Neuronal stem cell (in vitro differentiated cells): ENCODE measurements around the gene INTS2.

Experiments
- DNase-seq: peaks from one replicate; pipeline ENCODE4 v3.0.0-alpha.2; 2013; ENCODE audit warnings: low spot score
- H2AFZ ChIP-seq: one replicate; pipeline ENCODE4 v1.6.1; 2013; ENCODE audit warnings: mild to moderate bottlenecking, low read length, inconsistent platforms
- H2AK5ac ChIP-seq: 2 replicates; pipeline ENCODE4 v1.6.1; 2013; ENCODE audit warnings: low read depth, mild to moderate bottlenecking, inconsistent platforms, low read length, moderate library complexity, mixed read lengths
- H2BK120ac ChIP-seq: 2 replicates; pipeline ENCODE4 v1.6.1; 2013; ENCODE audit warnings: low read depth, mild to moderate bottlenecking, inconsistent platforms, low read length, moderate library complexity, mixed read lengths
- H2BK12ac ChIP-seq: one replicate; pipeline ENCODE4 v1.6.1; 2013; ENCODE audit warnings: low read length, inconsistent platforms
- H2BK15ac ChIP-seq: 2 replicates; pipeline ENCODE4 v1.6.1; 2013; ENCODE audit warnings: mild to moderate bottlenecking, low read length, inconsistent platforms, mixed read lengths
- H2BK5ac ChIP-seq: one replicate; pipeline ENCODE4 v1.6.1; 2013; ENCODE audit warnings: inconsistent platforms, mild to moderate bottlenecking, low read length, moderate library complexity
- H3K14ac ChIP-seq: one replicate; pipeline ENCODE4 v1.6.1; 2013; ENCODE audit warnings: low read length, inconsistent platforms
- H3K18ac ChIP-seq: 2 replicates; pipeline ENCODE4 v1.6.1; 2013; ENCODE audit warnings: low read length, inconsistent platforms
- H3K23ac ChIP-seq: 2 replicates; pipeline ENCODE4 v1.6.1; 2013; ENCODE audit warnings: low read depth, mild to moderate bottlenecking, mixed read lengths, low read length, inconsistent platforms; ENCODE audit not compliant: poor library complexity
- H3K27ac ChIP-seq: replicated peaks from 3 replicates; pipeline ENCODE4 v1.5.1; 2013; ENCODE audit warnings: low read length, inconsistent platforms
- H3K27me3 ChIP-seq, 3 experiments: 2 replicates each; pipeline ENCODE4 v1.6.1; 2013; ENCODE audit warnings: low read length in 3 of 3, mild to moderate bottlenecking in 2 of 3, inconsistent platforms in 1 of 3, low read depth in 1 of 3, mixed read lengths in 1 of 3, moderate library complexity in 1 of 3; ENCODE audit not compliant: control insufficient read depth in 3 of 3, insufficient read depth in 3 of 3
- H3K36me3 ChIP-seq, 2 donors: replicated peaks in 1 of 2; 2 replicates each; pipeline ENCODE4 v1.6.1; 2013; ENCODE audit warnings: low read length in 2 of 2; ENCODE audit not compliant: control insufficient read depth in 2 of 2, insufficient read depth in 2 of 2
- H3K4ac ChIP-seq: 2 replicates; pipeline ENCODE4 v1.6.1; 2013; ENCODE audit warnings: inconsistent platforms, mild to moderate bottlenecking, low read length, moderate library complexity
- H3K4me1 ChIP-seq, 2 donors: 1 replicate in 1 of 2; 2 replicates in 1 of 2; pipeline ENCODE4 v1.6.1; 2013; ENCODE audit warnings: low read length in 2 of 2, low read depth in 1 of 2; ENCODE audit not compliant: control insufficient read depth in 2 of 2, insufficient read depth in 1 of 2
- H3K4me2 ChIP-seq: one replicate; pipeline ENCODE4 v1.6.1; 2013; ENCODE audit warnings: mild to moderate bottlenecking, low read length, inconsistent platforms; ENCODE audit not compliant: insufficient read depth, poor library complexity, severe bottlenecking
- H3K4me3 ChIP-seq, 2 donors: 2 replicates each; pipeline ENCODE4 v1.5.1; 2013; ENCODE audit warnings: low read length in 2 of 2, mild to moderate bottlenecking in 2 of 2, inconsistent platforms in 1 of 2, moderate library complexity in 1 of 2
- H3K79me1 ChIP-seq: one replicate; pipeline ENCODE4 v1.6.1; 2013; ENCODE audit warnings: low read depth, mild to moderate bottlenecking, inconsistent platforms, low read length, moderate library complexity
- H3K9ac ChIP-seq: one replicate; pipeline ENCODE4 v1.6.1; 2013; ENCODE audit warnings: mild to moderate bottlenecking, low read depth, low read length, inconsistent platforms; ENCODE audit not compliant: poor library complexity
- H3K9me3 ChIP-seq, 2 donors: replicated peaks in 1 of 2; 2 replicates each; pipeline versions ENCODE3 to v1.6.1; 2013; ENCODE audit warnings: low read length in 2 of 2, mild to moderate bottlenecking in 2 of 2, inconsistent platforms in 1 of 2, low read depth in 1 of 2, mixed read lengths in 1 of 2, moderate library complexity in 1 of 2; ENCODE audit not compliant: control insufficient read depth in 2 of 2, insufficient read depth in 1 of 2
- H4K8ac ChIP-seq: one replicate; pipeline ENCODE4 v1.6.1; 2013; ENCODE audit warnings: low read depth, mild to moderate bottlenecking, inconsistent platforms, low read length, moderate library complexity
- H4K91ac ChIP-seq: one replicate; pipeline ENCODE4 v1.6.1; 2013; ENCODE audit warnings: low read length, low read depth, mild to moderate bottlenecking, inconsistent platforms; ENCODE audit not compliant: poor library complexity
- WGBS, 2 donors: extraction: QIAGEN DNeasy Blood & Tissue Kit; methylation state at CpG; one replicate each; pipeline ENCODE4 v1.1.7; 2013; ENCODE audit warnings: missing lambda C conversion rate in 2 of 2, mixed read lengths in 1 of 2; ENCODE audit not compliant: insufficient read length in 2 of 2, insufficient replicate concordance in 1 of 2; ENCODE audit errors: extremely low coverage in 2 of 2; 5-methylcytosine and 5-hydroxymethylcytosine counted together

INTS2 gene

DNA sequence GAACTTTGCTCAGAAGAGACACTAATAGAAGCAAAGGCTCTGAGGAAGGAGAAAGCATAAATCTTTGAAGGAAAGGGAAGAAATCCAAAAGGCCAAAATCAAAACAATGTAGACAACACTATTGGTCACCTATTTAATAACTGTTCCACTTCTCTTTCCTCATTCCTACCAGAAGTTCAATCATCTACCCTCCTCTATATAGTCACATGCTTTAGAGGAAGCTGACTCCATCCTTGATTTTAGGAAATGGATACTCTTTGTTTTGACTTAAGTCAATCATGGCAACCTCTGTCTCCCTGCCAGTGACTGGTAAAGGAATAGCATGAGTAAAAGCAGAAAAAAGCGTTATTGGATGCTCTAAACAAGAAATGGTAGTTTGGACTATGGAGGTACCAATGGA is 71.7 kb downstream of the INTS2 start:
- Histone ChIP-seq H3K27ac (no peak overlapping the region), H2AK5ac (no peak overlapping the region), H3K9me3 (no peaks in the 10 kb centered on the region), H3K36me3 (peaks cover 5 to 100% of the 10 kb centered on the region in 2 donors), H4K91ac (no peak overlapping the region), H3K79me1 (no peaks in the 10 kb centered on the region), H3K9ac (no peak overlapping the region), H2BK120ac (no peak overlapping the region), H3K14ac (no peak overlapping the region), H3K4me2 (no peak overlapping the region), H3K23ac (no peak overlapping the region), H3K4me1 (peaks cover 0 to 2% of the 10 kb centered on the region in 2 donors), H3K18ac (no peak overlapping the region), H3K27me3 (no peaks in the 10 kb centered on the region), H3K4ac (no peak overlapping the region), H2BK15ac (no peak overlapping the region), H2BK12ac (no peak overlapping the region), H2AFZ (no peak overlapping the region), H3K4me3 (no peak overlapping the region), H4K8ac (no peak overlapping the region), H2BK5ac (no peak overlapping the region)
- no peak for DNase-seq
- no CpG with 5 or more reads among the region's 1 CpG for WGBS, 2 donors

DNA sequence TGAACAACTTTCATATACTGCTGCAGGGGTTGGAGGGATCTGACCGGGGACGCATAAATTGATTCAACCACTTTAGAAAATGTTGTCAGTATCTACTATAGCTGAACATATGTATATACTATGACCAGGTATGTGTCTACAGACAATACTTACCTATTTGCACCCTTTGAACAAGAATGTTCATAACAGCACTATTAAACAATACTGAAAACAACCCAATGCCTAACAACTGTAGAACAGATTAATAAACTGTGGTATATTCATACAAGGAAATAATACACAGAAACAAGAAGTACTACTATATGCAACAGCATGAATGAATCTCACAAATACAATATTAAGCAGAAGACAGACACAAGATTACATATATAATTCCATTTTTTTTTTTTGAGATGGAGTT is 74.9 kb downstream of the INTS2 start:
- no peaks in the 10 kb centered on the region for H3K9me3 ChIP-seq
- no peak overlapping the region for H3K27ac ChIP-seq
- WGBS, 2 donors = no CpG with 5 or more reads among the region's 2 CpGs
- no peak overlapping the region for H3K4ac ChIP-seq
- H3K4me1 ChIP-seq = no peaks in the 10 kb centered on the region
- H2AFZ ChIP-seq = no peak overlapping the region
- no peak overlapping the region for H3K9ac ChIP-seq
- H3K36me3 ChIP-seq = peaks cover 7 to 97% of the 10 kb centered on the region in 2 donors
- H3K27me3 ChIP-seq = no peaks in the 10 kb centered on the region
- H3K18ac ChIP-seq = no peak overlapping the region
- H3K4me2 ChIP-seq = no peak overlapping the region
- H3K23ac ChIP-seq = no peak overlapping the region
- no peak overlapping the region for H2BK15ac ChIP-seq
- no peak overlapping the region for H4K8ac ChIP-seq
- no peaks in the 10 kb centered on the region for H3K79me1 ChIP-seq
- no peak overlapping the region for H3K14ac ChIP-seq
- H2BK120ac ChIP-seq = no peak overlapping the region
- H4K91ac ChIP-seq = no peak overlapping the region
- H2BK12ac ChIP-seq = no peak overlapping the region
- no peak overlapping the region for H3K4me3 ChIP-seq
- H2AK5ac ChIP-seq = no peak overlapping the region
- H2BK5ac ChIP-seq = no peak overlapping the region
- DNase-seq = no peak

DNA sequence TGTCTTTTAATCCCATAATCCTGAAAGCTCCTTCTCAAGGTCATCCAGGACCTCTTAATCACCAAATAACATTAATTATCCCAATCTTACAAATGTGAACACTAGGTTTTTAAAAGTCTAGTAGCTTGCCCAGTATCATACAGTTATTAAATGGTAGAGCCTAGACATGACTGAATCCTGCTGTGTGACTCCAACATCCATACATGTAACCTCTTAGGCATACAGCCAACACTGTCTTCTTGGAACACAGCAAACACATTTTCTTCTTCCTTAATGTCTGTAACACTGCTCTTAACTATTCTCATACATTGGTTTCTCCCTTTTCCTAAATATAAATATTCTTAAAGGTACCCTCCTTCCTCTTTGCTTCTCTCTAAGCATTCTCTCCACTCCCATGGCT is 78.1 kb downstream of the INTS2 start:
- Histone ChIP-seq H2AFZ (no peak overlapping the region), H3K9me3 (no peaks in the 10 kb centered on the region), H3K36me3 (peaks cover 8 to 97% of the 10 kb centered on the region in 2 donors), H2BK15ac (no peak overlapping the region), H2AK5ac (no peak overlapping the region), H4K8ac (no peak overlapping the region), H3K79me1 (no peaks in the 10 kb centered on the region), H2BK120ac (no peak overlapping the region), H3K4me3 (no peak overlapping the region), H3K4ac (no peak overlapping the region), H3K27ac (no peak overlapping the region), H2BK5ac (no peak overlapping the region), H3K9ac (no peak overlapping the region), H3K27me3 (no peaks in the 10 kb centered on the region), H3K4me2 (no peak overlapping the region), H3K4me1 (no peaks in the 10 kb centered on the region), H3K18ac (no peak overlapping the region), H3K14ac (no peak overlapping the region), H4K91ac (no peak overlapping the region), H2BK12ac (no peak overlapping the region), H3K23ac (no peak overlapping the region)
- DNase-seq = no peak

DNA sequence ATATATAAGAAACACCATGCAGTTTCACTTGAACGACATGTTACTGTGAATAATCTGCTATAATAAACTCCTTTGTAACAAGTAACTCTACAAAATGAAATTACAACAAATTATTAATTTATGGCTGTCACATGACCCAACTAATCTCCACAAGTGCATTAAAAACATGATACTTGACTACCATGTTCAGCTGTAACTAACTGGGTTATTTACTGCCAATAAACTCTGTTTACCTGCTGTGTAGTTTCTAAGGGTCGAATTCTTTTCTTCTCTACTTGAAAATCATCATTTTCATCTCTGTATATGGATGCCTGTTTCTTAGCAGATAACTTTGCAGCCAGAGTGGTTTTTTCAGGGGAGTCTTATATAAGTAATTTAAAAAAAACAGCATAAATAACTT is 78.9 kb downstream of the INTS2 start:
- H2BK120ac ChIP-seq = no peak overlapping the region
- H3K27me3 ChIP-seq = no peaks in the 10 kb centered on the region
- H3K4me3 ChIP-seq = no peak overlapping the region
- H4K91ac ChIP-seq = no peak overlapping the region
- no peaks in the 10 kb centered on the region for H3K4me1 ChIP-seq
- H2BK5ac ChIP-seq = no peak overlapping the region
- no peak overlapping the region for H2BK12ac ChIP-seq
- WGBS, 2 donors = no CpG with 5 or more reads among the region's 2 CpGs
- no peak for DNase-seq
- H3K9me3 ChIP-seq = peaks cover 0 to 4% of the 10 kb centered on the region in 2 donors
- no peak overlapping the region for H3K9ac ChIP-seq
- H3K36me3 ChIP-seq = peaks cover 6 to 97% of the 10 kb centered on the region in 2 donors
- no peak overlapping the region for H2BK15ac ChIP-seq
- no peak overlapping the region for H3K14ac ChIP-seq
- H3K4me2 ChIP-seq = no peak overlapping the region
- no peaks in the 10 kb centered on the region for H3K79me1 ChIP-seq
- H3K27ac ChIP-seq = no peak overlapping the region
- H3K4ac ChIP-seq = no peak overlapping the region
- H3K23ac ChIP-seq = no peak overlapping the region
- H2AFZ ChIP-seq = no peak overlapping the region
- H4K8ac ChIP-seq = no peak overlapping the region
- H3K18ac ChIP-seq = no peak overlapping the region
- H2AK5ac ChIP-seq = no peak overlapping the region
